SU-DHL-6 (cell line): Measurements from ENCODE around the gene COL17A1.

Experiments used
- CTCF ChIP-seq: fragments of 200-600 bp; sonication (generic); IDR thresholded peaks from one replicate; pipeline ENCODE4 v1.5.1; 2017; ENCODE audit warnings: antibody characterized with exemption, mild to moderate bottlenecking, low read length, moderate library complexity; ENCODE audit not compliant: insufficient read depth, poor library complexity, severe bottlenecking
- EZH2phosphoT487 ChIP-seq: fragments of 200-600 bp; sonication (generic), shearing (Covaris generic); conservative IDR thresholded peaks from 2 replicates; pipeline ENCODE4 v1.6.1; 2018; ENCODE audit warnings: mild to moderate bottlenecking, antibody characterized with exemption, low read length, moderate library complexity, mixed read lengths

- no peak for TF ChIP-seq CTCF
- TF ChIP-seq EZH2phosphoT487 = no peak
These were observed 19.9 kb downstream of the COL17A1 start for GRCh38 chr10:104065748-104066147.
